NCI-H510A treated with DMSO at 0.1 percent for 48 hours (cell line): ENCODE measurements around the gene C2orf72.
"Not testable (repeated sequence)": the region's sequence is repeated elsewhere in the genome, so short reads cannot be mapped to it uniquely, and the experiment has no call there.

Source experiments
- DNase-seq: peaks from one replicate; lab custom pipeline; 2025; lab: John Stamatoyannopoulos, UW

C2orf72 gene

DNA sequence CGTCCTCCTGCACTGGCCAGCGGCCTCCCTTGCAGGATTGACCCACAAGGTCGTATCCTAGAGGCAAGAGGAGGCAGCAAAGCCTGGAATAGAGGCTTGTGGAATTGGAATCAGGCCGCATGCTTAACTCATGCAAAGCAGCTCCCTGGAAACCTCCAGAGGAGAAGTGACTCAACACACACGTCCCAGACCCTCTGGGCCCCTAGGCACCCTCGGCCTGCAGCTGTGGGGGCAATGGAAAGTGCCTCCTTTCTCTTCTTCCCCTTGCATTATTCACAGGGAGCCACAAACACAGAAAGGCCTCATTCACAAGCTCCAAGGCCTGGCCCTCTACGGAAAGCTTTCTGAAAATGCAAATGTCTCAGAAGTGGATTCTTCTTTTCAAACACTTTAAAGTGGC is 21.8 kb upstream of the C2orf72 start:
- no peak for DNase-seq

DNA sequence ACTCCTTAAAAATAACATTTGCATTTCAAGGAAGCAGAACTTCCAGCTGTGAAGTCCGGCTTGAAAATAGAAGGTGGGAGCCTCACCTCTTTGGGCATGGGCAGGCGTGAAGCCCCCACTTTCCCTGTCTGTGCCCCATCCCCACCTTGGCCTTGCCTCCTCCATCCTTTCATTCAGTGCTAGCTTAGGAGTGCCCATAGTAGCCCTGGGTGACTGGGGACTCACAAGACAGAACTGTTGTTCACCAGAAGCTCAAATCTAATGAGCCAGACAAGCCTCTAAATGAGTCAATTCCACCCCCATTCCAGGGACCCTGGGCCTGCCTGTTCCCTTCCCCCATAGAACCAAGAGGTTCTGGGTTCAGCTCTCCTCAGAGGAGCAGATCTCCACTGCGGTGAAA is 21.4 kb upstream of the C2orf72 start:
- no peak for DNase-seq

DNA sequence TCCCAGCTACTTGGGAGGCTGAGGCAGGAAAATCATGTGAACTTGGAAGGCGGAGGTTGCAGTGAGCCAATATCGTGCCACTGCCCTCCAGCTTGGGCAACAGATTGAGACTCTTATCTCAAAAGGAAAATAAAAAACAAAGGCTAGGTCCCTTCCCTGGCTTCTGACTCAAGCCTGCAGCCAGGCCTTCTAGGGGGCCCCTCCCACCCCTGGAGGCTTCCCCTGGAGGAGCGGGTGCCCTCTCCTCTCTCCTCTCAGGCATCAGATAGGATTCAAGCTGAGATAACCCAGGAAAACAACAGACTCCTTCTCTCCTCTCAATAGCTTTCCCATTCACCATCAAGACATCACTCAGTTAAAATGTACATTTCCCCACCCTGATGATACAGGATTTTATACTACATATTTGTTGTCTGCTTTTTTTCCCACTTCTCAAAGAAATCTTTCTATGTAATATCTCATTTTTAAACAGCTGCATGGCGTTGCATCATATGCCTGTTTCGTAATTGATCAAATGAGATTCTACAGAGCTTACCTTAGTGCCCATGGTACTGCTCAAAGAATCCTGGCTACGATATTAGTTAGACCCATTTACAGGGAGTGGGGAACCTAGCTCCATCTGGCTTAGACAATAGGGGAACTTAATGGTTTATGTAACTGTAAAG is 20.6 kb upstream of the C2orf72 start:
- DNase-seq, result no peak

DNA sequence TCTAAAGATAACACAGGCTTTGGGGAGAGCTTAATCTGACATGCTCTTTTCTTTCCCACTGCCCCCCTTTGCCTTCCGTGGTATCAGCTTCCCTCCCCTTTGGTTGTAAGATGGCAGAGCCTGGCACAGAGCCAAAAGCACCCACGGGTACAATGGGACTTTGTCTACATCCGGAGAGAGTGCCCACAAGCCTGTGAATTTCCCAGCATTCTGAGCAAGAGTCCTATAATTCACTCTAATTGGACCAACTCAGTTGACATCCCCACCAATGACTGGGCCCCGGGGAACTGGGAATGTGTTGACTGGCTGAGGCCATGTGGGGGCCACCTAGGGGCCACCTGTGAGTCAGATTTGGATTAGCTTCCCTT is 20.1 kb upstream of the C2orf72 start:
- no peak for DNase-seq

DNA sequence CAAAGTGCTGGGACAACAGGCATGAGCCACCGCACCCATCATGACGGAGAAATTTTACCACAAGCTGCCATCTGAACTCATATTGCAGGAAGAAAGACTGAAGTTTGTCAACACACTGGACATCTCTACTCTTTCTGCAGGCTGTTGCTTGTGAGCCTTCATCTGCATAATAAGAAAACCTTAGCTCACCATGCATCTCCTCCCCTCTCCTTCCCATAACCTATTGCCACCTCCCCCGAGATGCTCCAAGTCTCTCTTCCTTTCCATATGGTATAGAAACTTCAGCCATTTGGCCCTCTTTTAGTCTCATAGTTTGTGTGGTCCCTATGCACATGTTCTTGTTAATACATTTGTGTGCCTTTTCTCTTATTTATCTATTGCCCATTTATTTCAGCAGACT is 19.1 kb upstream of the C2orf72 start:
- DNase-seq, result no peak

DNA sequence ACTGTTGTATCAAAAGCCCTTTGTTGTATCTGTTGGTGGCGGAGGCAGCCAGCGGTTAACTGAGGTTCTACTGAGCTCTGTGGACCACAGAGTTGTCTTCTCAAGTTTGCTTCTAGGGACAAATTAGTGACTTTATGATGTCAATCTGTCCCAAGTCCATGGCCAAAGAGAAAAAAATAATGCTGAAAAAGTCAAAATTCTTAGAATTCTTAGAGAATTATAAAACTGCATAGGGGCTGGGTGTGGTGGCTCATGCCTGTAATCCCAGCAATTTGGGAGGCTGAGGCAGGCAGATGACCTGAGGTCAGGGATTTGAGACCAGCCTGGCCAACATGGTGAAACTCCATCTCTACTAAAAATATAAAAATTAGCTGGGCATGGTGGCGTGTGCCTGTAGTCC is 12.3 kb upstream of the C2orf72 start:
- not testable (repeated sequence) for DNase-seq

DNA sequence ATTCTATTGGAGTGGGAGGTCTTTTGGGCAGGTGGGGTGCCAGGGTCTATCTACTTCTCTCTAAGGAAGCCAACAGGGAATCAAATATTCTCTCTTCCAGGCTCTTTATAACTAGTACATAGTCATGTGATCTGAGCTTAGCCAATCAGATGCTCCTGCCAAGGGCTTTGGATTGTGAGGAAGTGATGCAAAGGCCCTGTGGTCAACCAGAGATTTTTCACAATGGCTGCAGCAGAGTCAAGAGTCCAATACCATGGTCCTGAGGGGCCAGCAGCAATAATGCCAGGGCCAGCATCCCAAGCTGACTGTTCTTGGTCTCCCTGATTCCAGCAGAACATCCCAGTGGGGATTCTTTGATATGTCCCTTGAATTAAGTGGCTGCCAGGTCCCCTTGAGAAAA is 8.4 kb upstream of the C2orf72 start:
- DNase-seq, result no peak

DNA sequence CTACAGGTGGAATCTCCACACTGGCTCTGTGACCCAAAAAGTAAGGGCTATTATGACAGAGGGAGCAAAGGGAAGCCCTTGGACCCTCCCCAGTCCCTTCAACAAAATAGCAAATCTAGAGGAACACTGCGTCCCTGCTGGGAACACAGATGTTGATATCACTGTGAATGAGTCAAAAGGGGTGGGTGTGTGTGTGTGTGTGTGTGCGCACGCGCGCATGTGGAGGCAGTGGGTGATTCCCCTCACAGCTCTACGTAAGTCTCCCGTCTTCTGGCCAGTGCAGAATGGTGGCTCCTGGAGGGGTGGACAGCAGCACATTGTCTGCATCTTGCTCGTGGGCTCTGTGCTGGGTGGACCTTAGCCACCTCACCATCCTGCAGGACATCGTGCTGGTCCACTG is 7.8 kb upstream of the C2orf72 start:
- DNase-seq, result no peak

DNA sequence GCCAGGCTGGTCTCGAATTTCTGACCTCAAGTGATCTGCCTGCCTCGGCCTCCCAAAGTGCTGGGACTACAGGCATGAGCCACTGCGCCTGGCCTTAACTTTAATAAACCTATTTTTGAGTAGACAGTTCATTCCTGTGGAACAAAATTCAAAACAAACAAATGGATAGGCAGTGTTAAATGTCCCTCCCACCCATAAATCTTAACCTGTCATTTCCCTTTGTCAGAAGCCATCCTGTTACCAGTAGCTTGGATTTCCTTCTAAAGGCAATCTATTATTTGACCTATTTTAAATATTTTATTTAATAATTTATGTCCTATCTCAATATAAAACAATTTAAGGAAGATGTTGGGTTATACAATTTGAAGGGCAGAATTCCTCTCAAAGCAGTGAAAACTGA is 6.6 kb upstream of the C2orf72 start:
- DNase-seq, result no peak

DNA sequence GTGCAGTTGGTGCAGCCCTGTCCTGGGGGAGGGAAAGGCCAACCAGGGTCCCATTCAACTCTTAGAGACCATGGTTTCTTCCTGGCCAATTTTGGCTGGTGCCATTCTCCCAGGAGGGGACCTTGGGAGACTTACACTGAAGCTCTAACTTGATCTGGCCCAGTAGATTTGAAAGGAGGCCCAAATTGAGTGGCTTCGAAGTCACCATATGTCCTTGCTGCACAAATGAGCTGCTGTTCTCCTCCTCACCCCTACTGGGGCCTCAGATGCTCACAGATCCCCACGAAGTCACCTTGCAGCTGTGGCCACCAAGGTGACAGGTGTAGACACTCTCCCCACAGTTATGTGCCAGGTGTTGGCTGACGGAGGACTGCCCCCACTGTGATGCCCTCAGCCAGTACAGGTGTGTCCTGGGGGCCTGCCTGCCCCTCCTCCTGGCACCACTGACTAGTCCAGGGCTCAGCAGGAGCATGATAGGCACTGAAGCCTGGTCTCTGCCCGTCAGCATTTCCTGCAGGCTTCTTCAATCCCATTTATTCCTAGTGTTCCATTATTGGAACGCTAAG is 4.7 kb upstream of the C2orf72 start:
- no peak for DNase-seq

DNA sequence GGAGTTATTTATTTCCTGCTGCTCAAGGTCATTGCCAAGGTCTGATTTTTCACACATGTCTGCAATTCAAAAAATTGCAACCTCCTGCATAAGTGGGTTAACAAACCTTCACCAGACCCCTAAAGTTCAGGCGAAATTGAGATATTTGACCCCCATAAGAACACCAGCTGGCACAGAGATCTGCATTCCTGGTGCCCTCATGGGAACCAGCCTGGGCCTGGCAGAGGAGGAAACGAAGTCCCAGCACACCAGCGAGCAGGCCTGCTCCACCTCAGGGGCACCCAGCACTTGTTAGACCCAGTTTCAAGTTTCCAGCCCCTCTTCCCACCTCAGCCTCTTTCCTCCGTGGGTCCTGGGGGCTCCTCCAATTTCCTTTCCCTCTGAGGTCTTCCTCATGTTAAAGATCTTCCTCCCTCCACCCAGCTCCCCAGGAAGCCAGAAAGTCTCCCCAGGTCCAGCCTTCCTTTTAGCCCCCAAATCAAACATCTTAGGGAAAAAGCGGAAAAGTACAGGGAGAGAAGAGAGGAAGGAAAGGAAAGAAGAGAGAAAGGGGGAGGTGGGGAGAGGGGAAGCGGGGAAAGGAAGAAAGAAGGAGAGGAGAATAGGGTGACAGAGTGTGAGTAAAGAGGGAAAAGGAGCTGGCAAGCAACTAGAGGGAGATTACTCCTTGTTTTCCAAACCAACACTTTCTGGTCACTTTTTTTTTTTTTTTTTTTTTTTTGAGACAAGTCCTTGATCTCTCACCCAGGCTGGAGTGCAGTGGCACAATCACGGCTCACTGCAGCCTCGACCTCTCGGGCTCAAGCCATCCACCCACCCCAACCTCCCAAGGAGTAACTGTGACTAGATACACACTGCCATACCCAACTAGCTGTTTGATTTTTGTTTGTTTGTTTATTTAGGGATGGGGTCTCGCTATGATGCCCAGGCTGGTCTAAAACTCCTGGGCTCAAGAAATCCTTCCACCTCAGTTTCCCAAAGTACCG is 3.9 kb upstream of the C2orf72 start:
- DNase-seq, result no peak

DNA sequence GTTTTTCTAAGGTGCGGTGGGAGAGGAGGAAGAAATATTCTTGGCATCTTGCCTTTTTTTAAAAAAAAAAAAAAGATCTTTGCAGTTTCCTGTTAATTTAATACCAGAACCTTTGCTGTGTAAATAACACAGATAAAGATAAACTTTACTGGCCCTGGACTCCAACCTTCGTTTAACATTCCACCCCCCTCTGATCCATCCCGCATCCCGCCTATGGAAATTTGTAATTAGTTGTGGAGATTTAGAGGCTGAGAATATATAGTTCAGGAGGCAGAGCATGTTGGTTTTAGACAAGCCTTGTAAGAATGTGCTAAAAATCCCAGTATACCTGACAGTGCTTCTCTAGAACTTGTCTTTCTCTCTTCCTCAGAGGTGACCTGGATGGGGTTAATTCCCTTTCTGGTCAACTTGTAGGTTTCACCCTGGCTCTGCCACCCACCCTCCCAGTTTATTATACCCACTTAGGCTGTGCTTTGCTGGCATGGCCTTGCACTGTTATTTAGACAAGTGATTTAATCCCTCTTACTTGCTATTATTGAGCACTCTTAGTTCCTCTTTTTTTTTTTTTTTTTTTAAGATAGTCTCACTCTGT is 2.9 kb upstream of the C2orf72 start:
- DNase-seq, result no peak

DNA sequence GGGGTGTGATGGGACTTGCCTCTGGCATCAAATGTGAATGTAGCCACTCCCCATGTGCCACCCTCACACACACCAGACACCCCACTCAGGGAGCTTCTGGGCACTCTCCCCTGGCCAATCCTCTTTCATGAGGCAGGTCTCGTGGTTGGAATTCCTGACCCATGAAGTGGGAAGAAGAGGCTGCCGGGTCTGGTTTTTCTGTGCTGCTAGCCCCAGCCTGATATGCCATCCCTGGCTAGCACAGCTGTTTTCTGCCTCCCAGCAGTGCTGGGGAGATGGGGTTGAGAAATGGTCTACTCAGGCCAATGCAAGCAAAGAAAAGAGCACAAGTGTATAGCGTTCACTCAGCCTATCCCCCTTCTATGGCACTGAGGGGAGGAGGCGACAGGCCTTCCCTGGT is 1.2 kb upstream of the C2orf72 start:
- no peak for DNase-seq

DNA sequence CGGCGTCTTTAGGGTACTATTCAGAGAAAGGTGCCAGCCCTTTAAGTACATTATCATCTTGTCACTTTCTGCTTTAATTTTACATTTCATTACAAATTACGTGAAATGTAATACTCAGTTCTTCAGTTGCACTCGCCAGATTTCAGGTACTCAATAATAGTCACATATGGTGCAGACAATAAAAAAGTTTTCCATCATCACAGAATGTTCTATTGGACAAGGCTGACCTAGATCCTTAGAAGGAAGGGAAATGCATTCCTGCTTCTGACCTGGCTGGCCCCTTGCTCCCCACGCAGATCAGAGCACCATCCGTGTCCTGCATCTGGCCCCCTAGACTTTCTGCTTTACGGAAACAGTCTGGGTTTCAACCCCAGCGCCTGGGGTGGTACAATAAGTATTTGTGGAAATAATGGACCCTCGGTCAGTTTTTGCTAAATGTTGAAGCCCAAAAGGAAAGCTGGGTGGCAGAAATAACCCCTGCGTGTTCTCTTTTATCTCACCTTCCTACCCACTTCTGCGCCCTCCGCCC is 681 bp upstream of the C2orf72 start:
- no peak for DNase-seq

DNA sequence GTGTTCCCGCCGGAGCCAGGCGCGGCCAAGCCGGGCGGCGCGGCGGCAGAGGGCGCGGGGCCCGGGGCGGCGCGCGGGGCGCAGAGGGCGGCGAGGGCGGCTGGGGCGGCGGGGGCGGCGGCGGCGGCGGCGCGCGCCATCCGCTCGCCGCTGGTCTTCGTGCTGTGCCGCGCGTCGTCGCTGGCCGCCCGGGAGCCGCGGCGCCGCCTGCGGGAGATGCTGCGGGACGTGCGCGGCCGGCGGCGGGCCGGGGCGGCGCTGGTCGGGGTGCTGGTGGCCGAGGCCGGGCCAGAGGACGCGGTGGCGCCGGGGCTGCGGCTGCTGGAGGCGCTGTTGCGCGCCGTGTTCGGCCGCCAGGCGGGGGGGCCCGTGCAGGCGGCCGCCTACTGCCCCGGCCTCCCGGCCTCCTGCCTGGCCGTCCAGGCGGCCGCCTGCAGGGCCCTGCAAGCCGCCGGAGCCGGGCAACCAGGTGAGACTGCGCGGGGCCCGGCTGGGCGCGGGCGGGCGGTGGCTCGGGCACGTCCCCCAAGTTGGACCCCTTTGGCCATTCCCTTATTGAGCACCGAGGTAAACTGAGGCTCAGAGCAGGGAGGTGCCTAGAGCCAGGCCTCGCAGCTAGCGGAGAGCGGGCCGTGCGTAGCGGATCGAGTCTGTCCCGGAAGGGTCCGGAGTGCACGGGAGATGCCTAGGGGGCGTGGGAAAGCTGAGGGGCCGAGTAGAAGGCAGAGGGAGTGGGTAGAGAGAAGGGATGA is 584 bp downstream of the C2orf72 start:
- peak; percentile 32 for DNase-seq

DNA sequence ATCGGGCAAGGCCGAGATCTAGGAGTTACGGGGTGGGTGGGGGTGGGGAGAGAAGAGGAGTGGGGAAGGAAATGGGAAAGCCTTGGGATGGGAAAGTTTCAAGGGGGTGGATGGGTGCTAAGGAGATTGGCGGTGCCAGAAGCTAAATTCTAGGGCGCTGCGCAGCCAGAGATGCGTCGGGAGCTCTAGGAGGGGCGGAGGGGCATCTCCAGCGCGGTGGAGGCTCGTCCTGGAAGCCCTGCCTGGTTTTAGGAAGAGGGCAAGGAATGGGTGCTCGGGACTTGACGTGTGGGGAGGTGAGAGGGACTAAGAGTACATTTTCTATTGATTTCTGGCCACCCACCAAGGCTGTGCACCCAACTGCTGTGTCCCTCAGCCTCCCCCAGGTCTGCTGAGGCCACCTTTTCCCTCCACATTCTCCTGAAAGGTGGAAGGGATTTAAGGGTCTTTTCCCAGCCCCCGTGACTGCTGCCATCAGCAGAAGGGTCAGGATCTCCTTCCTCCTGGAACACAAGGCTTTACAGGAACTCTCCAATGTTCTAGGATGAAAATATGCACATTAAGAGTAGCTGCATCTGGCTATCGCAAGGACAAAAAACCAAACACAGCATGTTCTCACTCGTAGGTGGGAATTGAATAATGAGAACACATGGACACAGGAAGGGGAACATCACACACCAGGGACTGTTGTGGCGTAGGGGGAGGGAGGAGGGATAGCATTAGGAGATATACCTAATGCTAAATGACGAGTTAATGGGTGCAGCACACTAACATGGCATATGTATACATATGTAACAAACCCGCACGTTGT is 1.4 kb downstream of the C2orf72 start:
- DNase-seq, result no peak

DNA sequence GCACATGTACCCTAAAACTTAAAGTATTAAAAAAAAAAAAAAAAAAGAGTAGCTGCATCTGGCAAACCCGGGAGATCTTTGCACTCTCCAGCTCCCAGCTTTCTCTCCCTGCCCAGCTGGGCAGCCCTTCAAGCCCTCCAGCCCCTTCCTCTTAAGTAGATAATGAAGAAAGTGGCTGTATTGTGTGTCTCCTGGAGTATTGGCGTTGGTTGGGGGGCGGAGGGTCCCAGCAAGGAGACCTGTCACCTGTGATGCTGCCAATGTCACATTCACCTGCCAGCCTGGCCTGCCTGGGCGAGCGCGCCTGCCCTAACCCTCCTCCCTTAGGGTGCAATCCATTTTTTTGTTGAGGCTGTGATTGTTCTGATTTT is 2.0 kb downstream of the C2orf72 start:
- no peak for DNase-seq

DNA sequence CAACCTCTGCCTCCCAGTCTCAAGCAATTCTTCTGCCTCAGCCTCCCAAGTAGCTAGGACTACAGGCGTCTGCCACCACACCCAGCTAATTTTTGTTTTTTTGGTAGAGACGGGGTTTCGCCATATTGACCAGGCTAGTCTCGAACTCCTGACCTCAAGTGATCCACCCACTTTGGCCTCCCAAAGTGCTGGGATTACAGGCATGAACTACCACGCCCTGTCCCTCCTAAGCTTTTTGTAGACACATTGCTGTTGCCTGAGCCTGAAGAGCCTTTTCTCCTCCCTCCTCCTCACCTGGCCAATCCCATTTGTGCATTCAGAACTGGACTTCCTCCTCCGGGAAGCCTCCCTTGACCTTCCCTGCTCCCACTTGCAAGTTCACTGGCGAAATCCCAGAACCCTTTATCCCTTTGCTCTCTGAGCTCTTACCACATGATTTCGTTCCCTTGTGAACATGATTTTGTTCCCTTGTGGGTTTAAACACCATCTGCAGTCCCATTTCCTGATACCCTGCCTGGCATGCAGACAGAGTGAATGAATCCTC is 2.6 kb downstream of the C2orf72 start:
- no peak for DNase-seq

DNA sequence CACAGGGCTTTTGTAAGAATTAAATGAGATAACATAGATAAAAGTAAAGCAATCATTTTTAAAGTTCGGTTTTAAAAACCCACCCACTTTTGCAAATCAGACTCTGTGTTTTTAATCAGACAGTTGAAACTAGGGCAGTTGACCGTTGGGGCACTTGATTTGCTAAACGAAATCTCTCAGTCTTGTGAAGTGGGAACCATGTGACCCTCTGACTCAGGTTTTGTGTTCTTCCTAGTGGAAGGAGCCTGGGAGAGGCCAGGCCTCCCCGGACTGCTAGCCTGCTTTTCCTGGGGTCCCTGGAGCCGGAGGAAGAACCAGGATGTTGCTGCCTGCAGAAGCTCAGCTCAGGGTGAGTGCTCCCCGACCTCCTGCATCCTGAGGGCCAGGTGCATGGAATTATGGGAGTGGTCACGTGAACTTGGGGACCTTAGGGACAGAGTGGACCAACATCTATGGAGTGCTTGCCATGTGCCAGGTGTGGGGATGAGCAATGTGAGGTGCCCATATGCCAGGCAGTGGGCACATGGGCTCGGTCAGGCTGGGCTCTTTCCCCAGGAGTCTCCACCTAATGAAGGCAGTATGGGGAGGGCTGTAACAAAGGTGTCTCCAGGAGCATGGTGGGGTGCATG is 3.9 kb downstream of the C2orf72 start:
- DNase-seq, result no peak

DNA sequence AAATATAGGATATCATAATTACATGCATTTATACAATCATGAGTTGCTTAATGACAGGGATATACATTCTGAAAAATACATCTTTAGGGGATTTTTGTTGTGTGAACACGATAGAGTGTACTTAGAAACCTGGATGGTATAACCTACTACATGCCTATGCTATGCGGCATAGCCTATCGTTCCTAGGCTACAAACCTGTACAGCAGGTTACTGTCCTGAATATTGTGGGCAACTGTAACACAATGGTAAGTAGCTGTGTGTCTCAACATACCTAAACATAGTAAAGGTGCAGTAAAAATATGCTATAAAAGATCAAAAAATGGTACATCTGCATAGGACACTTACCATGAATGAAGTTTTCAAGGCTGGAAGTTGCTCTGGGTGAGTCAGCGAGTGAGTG is 6.5 kb downstream of the C2orf72 start:
- no peak for DNase-seq
